NCI-H2227 treated with DMSO at 0.1 percent for 48 hours (cell line): ENCODE data around the gene ACVRL1.

Experiments used
- DNase-seq: peaks from one replicate; lab custom pipeline; 2025; lab: John Stamatoyannopoulos, UW

ACVRL1 gene

DNA sequence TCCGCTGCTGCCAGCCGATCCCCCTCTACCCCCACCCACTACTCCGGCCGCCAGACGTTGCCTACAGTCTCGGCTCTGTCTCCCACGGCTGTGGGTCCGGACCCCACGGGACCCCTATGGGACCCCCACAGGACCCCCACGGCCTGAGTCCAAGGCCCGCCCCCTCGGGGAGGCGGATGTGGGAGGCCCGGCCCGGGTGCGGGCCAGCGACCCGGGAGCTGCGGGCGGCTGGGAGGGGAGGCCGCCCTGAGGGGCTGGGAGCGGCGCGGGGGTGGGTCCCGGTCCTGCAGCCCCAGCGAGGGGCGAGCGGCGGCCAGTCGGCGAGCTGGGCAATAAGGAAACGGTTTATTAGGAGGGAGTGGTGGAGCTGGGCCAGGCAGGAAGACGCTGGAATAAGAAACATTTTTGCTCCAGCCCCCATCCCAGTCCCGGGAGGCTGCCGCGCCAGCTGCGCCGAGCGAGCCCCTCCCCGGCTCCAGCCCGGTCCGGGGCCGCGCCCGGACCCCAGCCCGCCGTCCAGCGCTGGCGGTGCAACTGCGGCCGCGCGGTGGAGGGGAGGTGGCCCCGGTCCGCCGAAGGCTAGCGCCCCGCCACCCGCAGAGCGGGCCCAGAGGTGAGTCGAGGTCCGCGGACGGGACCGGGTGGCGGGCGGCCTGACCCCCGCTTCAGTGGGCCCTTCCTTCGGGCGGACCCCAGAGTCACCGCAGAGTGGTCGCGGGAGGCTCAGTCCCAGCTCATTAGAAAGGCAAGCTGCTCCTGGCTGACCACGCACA lies at the start of gene ACVRL1:
ACVRL1 (plus strand) TSS at position 422 of the 773 bp plus-strand sequence. CDS start 4,971 bp downstream, outside the sequence.
- no peak for DNase-seq

- no peak for DNase-seq
Observed at GRCh38 chr12:51860986-51861385, 46.3 kb upstream of the ACVRL1 start.

- no peak for DNase-seq
Observed at GRCh38 chr12:51862947-51863346, 44.4 kb upstream of the ACVRL1 start.

GRCh38 chr12:51863363-51863932 lies 43.9 kb upstream of the ACVRL1 start:
- DNase-seq: no peak

DNA sequence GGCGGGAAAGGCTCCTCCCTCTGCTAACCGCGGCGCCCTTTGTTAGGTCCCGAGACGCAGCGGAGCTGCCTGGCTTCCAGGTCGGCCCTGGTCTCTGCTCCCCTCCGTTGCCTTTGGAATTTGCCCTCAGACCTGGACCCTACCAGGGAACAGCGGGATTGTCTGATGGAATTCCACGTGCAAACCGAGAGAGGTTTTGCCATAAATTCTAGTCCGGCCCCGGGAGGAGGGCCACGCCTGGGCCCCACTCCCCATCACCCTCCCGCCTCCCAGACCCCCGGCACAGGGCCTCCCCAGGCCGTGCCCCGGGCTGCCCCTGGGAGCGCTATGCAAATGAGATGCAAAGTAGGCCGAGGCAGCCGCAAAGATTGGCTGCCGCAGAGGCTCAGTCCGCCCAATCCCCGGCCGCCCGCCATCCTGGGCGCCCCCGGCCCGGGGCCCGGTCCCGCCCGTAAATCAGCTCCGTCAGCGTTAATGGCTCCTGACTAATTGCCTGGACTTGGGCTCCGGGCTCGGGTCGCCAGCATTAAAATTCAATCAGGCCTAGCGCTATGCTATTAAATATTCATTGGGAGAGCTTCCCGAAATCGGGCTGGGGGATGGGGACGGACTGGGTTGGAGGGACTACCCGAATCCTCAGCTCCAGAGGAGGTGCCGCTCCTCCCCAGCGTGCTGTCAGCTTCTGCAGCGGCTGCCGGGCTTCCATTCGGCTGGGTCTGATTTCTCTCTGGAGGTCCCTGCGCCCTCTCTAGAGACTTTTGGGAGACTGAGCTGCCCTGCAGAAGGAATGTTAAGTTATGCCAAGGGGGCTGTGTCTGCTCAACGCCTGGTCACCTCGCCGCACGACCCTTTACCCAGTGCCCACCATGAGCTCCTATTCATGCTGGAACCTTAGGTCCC lies 43.1 kb upstream of the ACVRL1 start:
- DNase-seq: peak; percentile 50

DNA sequence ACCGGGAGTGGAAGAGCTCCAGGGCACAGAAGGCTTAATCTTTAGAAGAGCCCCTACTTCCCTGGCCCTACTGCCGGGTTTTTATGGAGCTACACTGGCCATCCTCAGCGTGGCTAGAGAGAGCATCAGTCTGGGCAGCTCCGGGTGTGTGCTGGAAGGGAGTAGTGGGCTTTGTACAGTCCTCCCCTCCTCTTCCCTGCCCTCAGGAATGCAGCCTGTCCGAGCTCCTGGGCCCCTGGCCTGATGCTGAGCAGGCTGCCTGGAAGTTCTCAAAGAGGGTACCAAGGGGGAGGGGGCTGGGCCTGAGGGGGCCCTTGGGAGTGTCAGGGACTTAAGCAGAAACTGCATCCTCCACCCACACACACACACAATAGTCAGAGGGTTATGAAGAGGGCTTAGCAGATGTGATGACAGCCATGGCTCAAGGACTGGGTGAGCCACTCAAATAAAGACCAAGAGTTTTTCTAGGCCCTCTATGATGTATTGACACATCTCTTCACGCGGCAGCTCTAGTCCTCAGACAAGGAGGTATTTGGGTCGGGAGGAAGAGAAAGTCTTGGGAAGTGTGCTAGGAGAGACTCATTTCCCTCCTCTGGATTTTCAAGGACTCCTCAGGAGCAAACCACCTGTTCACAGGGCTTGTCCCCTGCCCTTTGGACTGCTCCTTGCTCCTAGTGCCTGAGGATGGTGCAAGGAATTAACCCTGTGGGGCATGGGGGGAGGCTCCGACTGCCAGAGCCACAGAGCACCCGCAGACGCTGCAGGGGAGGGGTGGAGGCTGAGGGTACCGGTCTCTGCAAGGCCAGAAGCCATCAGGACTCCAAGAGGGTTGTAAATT lies 42.3 kb upstream of the ACVRL1 start:
- DNase-seq: no peak

- no peak for DNase-seq
Observed at GRCh38 chr12:51865757-51866270, 41.5 kb upstream of the ACVRL1 start.

GRCh38 chr12:51866324-51866723 lies 41.0 kb upstream of the ACVRL1 start:
- DNase-seq: no peak

DNA sequence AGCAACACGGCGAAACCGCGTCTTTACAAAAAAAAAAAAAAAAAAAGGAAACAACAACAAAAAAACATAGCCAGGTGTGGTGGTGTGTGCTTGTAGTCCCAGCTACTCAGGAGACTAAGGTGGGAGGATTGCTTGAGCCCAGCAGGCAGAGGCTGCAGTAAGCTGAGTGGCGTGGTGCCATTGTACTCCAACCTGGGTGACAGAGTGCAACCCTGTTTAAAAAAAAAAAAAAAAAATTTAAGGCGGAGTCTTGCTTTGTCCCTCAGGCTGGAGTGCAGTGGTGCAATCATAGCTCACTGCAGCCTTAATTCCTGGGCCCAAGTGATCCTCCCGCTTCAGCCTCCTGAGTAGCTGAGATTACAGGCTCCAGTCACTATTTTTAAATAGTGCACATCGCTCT lies 40.5 kb upstream of the ACVRL1 start:
- no peak for DNase-seq

DNA sequence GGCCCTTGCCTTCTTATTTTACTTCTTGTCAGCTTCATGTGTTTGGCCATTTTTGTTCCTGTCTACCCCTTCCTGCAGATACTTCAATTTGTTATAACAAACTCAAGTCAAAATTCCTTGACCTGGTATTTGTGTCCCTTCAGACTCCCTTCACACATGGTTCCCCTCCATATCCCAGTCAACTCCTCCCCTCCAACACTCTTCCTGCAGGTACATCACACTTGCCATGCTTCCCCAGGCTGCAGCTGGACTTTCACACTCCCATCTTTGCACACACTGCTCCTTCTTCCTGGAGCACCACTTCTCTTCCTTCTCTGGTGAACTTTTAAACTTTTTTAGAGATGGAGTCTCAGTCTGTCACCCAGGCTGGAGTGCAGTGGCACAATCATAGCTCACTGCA lies 39.9 kb upstream of the ACVRL1 start:
- DNase-seq: no peak

DNA sequence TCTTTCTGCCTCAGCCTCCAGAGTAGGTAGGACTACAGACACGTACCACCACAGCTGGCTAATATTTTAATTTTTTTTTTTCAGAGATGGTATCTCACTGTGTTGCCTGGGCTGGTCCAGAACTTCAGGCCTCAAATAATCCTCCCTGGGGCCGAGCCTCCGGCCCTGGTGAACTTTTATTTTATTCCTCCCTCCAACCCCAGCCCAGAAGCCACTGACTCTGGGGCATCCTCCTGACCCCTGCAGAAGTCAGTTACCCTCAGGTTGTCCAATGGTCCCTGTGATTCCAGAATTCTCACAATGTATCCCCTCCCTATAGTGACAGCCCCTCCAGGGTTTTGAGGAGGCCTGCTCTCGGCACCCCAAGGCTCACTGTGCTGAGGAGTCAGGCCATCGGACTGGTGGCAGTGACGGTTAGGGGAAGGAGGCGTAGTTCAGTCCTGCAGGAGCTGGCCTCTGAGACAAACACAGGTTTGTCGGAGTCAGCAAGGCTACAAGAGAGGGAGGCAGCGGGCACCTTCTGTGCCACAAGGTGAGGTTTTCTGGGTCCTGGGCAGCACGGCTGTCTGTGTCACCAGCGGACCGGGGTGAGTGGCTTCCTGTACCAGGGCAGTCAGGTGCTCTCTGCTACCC lies 39.4 kb upstream of the ACVRL1 start:
- no peak for DNase-seq

DNA sequence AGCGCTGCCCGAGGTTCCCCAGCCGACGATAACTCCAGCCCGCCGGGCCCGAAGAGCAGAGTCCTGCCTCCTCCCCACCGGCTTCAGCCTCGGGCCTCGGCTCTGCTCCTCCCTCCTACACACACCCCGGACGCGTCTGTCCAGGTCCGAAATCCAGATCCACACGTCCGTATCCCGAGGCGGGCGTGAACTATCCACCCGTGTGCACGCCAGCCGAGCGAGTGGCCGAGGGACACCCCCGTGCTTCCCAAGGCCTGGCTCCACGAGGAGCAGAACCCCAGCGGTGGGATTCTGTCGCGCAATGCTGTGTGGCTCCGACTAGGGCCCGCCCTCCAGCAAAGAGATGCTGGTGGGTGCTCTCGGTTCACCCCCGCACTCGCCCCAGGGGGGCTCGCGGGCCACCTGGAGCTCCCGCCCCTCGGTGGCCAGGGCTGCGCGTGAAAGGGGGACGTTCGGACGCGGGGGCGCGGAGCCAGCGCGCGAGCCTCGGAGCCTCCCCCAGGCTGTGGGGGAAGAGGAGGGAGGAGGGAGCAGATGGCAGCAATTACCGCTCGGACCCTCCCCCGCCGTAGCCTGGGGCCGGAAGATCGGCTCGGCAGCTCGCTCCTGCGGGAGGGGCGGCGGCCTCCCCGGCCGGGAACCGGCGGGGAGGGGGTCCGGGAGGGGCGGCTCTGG lies 38.3 kb upstream of the ACVRL1 start:
- DNase-seq: peak; percentile 36

- DNase-seq: no peak
Observed at GRCh38 chr12:51869496-51869865, 37.8 kb upstream of the ACVRL1 start.

GRCh38 chr12:51869931-51870330 lies 37.4 kb upstream of the ACVRL1 start:
- no peak for DNase-seq

GRCh38 chr12:51870504-51870903 lies 36.8 kb upstream of the ACVRL1 start:
- DNase-seq: peak; percentile 1

GRCh38 chr12:51871126-51871525 lies 36.2 kb upstream of the ACVRL1 start:
- DNase-seq: no peak

GRCh38 chr12:51871918-51872688 lies 35.2 kb upstream of the ACVRL1 start:
- no peak for DNase-seq

DNA sequence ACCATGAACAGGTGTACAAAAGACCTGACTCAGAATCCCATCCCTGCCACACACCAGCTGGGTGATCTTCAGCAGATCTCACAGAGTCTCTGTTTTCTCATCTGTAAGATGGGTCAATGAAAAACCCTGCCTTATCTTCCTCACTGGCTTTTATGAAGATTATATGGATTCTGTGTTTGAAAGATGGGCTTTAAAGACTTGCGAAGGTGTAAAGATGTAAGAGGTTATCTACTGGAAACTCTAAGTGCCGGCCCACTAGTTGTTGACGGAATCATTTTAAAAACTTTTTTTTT lies 34.7 kb upstream of the ACVRL1 start:
- no peak for DNase-seq

- DNase-seq: no peak
Observed at GRCh38 chr12:51873251-51873994, 33.9 kb upstream of the ACVRL1 start.
